ENCODE results near the gene NEMF.

- TF ChIP-seq, protein P1, sequence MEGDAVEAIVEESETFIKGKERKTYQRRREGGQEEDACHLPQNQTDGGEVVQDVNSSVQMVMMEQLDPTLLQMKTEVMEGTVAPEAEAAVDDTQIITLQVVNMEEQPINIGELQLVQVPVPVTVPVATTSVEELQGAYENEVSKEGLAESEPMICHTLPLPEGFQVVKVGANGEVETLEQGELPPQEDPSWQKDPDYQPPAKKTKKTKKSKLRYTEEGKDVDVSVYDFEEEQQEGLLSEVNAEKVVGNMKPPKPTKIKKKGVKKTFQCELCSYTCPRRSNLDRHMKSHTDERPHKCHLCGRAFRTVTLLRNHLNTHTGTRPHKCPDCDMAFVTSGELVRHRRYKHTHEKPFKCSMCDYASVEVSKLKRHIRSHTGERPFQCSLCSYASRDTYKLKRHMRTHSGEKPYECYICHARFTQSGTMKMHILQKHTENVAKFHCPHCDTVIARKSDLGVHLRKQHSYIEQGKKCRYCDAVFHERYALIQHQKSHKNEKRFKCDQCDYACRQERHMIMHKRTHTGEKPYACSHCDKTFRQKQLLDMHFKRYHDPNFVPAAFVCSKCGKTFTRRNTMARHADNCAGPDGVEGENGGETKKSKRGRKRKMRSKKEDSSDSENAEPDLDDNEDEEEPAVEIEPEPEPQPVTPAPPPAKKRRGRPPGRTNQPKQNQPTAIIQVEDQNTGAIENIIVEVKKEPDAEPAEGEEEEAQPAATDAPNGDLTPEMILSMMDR (IDR thresholded peaks at IDR 0.05), result no peak
- no peak for TF ChIP-seq POLR2A (IDR thresholded peaks at IDR 0.05)
Measured at GRCh38 chr14:49886523-49886922, 33.9 kb upstream of the NEMF start.

Measured in testis (tissue), 2 donors.